WTC11 (cell line): Measurements from ENCODE around the gene ZNF579. TPM values are rescaled to one million over a fixed set of nuclear protein-coding genes. Genes with fewer than 3 reads are reported as not detected.

Source experiments
- ATAC-seq: fragments of 200-7000 bp; cut with Tn5 transposase; 2 replicates; pipeline ENCODE4 v1.10.0; 2021; ENCODE audit warnings: mild to moderate bottlenecking, moderate library complexity
- CTCF ChIA-PET: fragments of 300-600 bp; sonication (Branson Sonifier 250); formaldehyde crosslinking; loops from one replicate; lab custom pipeline; 2021; ENCODE audit warnings: antibody characterized with exemption; lab: Charles Lee
- POLR2A ChIA-PET: fragments of 350-600 bp; sonication (Branson Sonifier 250); formaldehyde crosslinking; loops from one replicate; lab custom pipeline; 2021; ENCODE audit warnings: antibody characterized with exemption; lab: Charles Lee
- DNase-seq: peaks from one replicate; pipeline ENCODE4 v3.0.0; 2021; ENCODE audit warnings: low spot score
- H3K27ac Mint-ChIP-seq: 2 replicates; pipeline ENCODE4 v1.8.0; 2021; ENCODE audit warnings: mixed read lengths
- H3K27me3 Mint-ChIP-seq: 2 replicates; pipeline ENCODE4 v1.8.0; 2021; ENCODE audit warnings: low read depth, mild to moderate bottlenecking, moderate library complexity, mixed read lengths
- H3K36me3 Mint-ChIP-seq: 2 replicates; pipeline ENCODE4 v1.8.0; 2021; ENCODE audit warnings: mixed read lengths
- H3K4me1 Mint-ChIP-seq: 2 replicates; pipeline ENCODE4 v1.8.0; 2022; ENCODE audit warnings: mixed read lengths
- H3K4me3 Mint-ChIP-seq: 2 replicates; pipeline ENCODE4 v1.8.0; 2021; ENCODE audit warnings: mild to moderate bottlenecking, moderate library complexity, mixed read lengths
- H3K9me3 Mint-ChIP-seq: 2 replicates; pipeline ENCODE4 v1.8.0; 2021; ENCODE audit warnings: mixed read lengths
- CBFB ChIP-seq: sonication (generic); formaldehyde crosslinking; IDR thresholded peaks from 2 replicates; pipeline ENCODE4 v1.8.1; 2022; ENCODE audit warnings: mild to moderate bottlenecking, low read depth, missing genetic modification reagents
- CDX4 ChIP-seq: fragments of 250-450 bp; sonication (Bioruptor Pico); IDR thresholded peaks from 2 replicates; pipeline ENCODE4 v1.9.0; 2021; ENCODE audit warnings: moderate library complexity, mild to moderate bottlenecking, inconsistent platforms, borderline replicate concordance
- CREM ChIP-seq: sonication (generic); formaldehyde crosslinking; IDR thresholded peaks from 2 replicates; pipeline ENCODE4 v1.8.1; 2022; ENCODE audit warnings: mild to moderate bottlenecking, missing genetic modification reagents, moderate library complexity
- E2F1 ChIP-seq: sonication (generic); formaldehyde crosslinking; IDR thresholded peaks from 2 replicates; pipeline ENCODE4 v1.8.0; 2022; ENCODE audit warnings: mild to moderate bottlenecking, missing genetic modification reagents
- EMX1 ChIP-seq: fragments of 250-450 bp; sonication (Bioruptor Pico); IDR thresholded peaks from 2 replicates; pipeline ENCODE4 v1.8.0; 2021; ENCODE audit warnings: mild to moderate bottlenecking
- ESRRA ChIP-seq: sonication (generic); formaldehyde crosslinking; IDR thresholded peaks from 2 replicates; pipeline ENCODE4 v1.8.1; 2022; ENCODE audit warnings: mild to moderate bottlenecking, missing genetic modification reagents, borderline replicate concordance
- FOXJ3 ChIP-seq: sonication (generic); formaldehyde crosslinking; IDR thresholded peaks from 2 replicates; pipeline ENCODE4 v1.9.0; 2021; ENCODE audit warnings: missing genetic modification reagents, mild to moderate bottlenecking, borderline replicate concordance
- GRHL2 ChIP-seq: fragments of 250-450 bp; sonication (Bioruptor Pico); IDR thresholded peaks from 2 replicates; pipeline ENCODE4 v1.8.0; 2022; ENCODE audit warnings: mild to moderate bottlenecking, moderate library complexity; ENCODE audit not compliant: insufficient replicate concordance, severe bottlenecking
- HMGA2 ChIP-seq: fragments of 250-450 bp; sonication (Bioruptor Pico); IDR thresholded peaks from 2 replicates; pipeline ENCODE4 v1.4.0; 2021; ENCODE audit warnings: mild to moderate bottlenecking, moderate library complexity
- IRF1 ChIP-seq: sonication (generic); formaldehyde crosslinking; IDR thresholded peaks from 2 replicates; pipeline ENCODE4 v1.8.0; 2023; ENCODE audit warnings: missing genetic modification reagents
- IRF2 ChIP-seq: sonication (generic); formaldehyde crosslinking; IDR thresholded peaks from 2 replicates; pipeline ENCODE4 v1.8.0; 2022; ENCODE audit warnings: low read depth, missing genetic modification reagents, borderline replicate concordance
- MAX ChIP-seq: sonication (generic); formaldehyde crosslinking; IDR thresholded peaks from 2 replicates; pipeline ENCODE4 v1.8.0; 2022; ENCODE audit warnings: mild to moderate bottlenecking, missing genetic modification reagents
- MXD4 ChIP-seq: fragments of 250-450 bp; sonication (Bioruptor Pico); IDR thresholded peaks from 2 replicates; pipeline ENCODE4 v1.8.0; 2021; ENCODE audit warnings: mild to moderate bottlenecking, moderate library complexity, borderline replicate concordance
- NFE2L1 ChIP-seq: sonication (generic); formaldehyde crosslinking; IDR thresholded peaks from 2 replicates; pipeline ENCODE4 v1.8.1; 2023; ENCODE audit warnings: missing genetic modification reagents
- RELA ChIP-seq: sonication (generic); formaldehyde crosslinking; IDR thresholded peaks from 2 replicates; pipeline ENCODE4 v1.8.1; 2022; ENCODE audit warnings: missing genetic modification reagents, mild to moderate bottlenecking, borderline replicate concordance
- SOX15 ChIP-seq: fragments of 250-450 bp; sonication (Bioruptor Pico); IDR thresholded peaks from 2 replicates; pipeline ENCODE4 v1.9.0; 2021; ENCODE audit warnings: mild to moderate bottlenecking
- USF1 ChIP-seq: sonication (generic); formaldehyde crosslinking; IDR thresholded peaks from 2 replicates; pipeline ENCODE4 v1.8.0; 2022; ENCODE audit warnings: mild to moderate bottlenecking, missing genetic modification reagents
- ZBTB21 ChIP-seq: sonication (generic); formaldehyde crosslinking; IDR thresholded peaks from 2 replicates; pipeline ENCODE4 v1.8.1; 2023; ENCODE audit warnings: mild to moderate bottlenecking, missing genetic modification reagents, borderline replicate concordance
- ZNF121 ChIP-seq: sonication (generic); formaldehyde crosslinking; IDR thresholded peaks from 2 replicates; pipeline ENCODE4 v1.8.0; 2023; ENCODE audit warnings: missing genetic modification reagents
- ZNF219 ChIP-seq: sonication (generic); formaldehyde crosslinking; IDR thresholded peaks from 2 replicates; pipeline ENCODE4 v1.8.0; 2023; ENCODE audit warnings: missing genetic modification reagents, mild to moderate bottlenecking, borderline replicate concordance
- ZNF232 ChIP-seq: sonication (generic); formaldehyde crosslinking; IDR thresholded peaks from 2 replicates; pipeline ENCODE4 v1.8.0; 2022; ENCODE audit warnings: mild to moderate bottlenecking, missing genetic modification reagents
- ZNF396 ChIP-seq: fragments of 250-450 bp; sonication (Bioruptor Pico); IDR thresholded peaks from 2 replicates; pipeline ENCODE4 v1.8.0; 2021; ENCODE audit warnings: mild to moderate bottlenecking, moderate library complexity, borderline replicate concordance
- total RNA-seq: library from RNA; stranded (reverse); gene quantifications from 3 replicates; pipeline ENCODE4 v1.2.3, GENCODE V29; 2021

ZNF579 gene
- total RNA-seq, 1 experiment from 2014 or later: 30.0 TPM

- TF ChIP-seq EMX1 (CRISPR knock-in tag): no peak
- TF ChIP-seq HMGA2 (CRISPR knock-in tag): no peak
- TF ChIP-seq ESRRA (CRISPR knock-in tag): no peak
- no peak for TF ChIP-seq ZNF396 (CRISPR knock-in tag)
- TF ChIP-seq CBFB (CRISPR knock-in tag): no peak
- no peak for TF ChIP-seq CREM (CRISPR knock-in tag)
- no peak for TF ChIP-seq IRF2
- TF ChIP-seq MXD4: no peak
- no peak for TF ChIP-seq ZNF232
- Mint-ChIP-seq H3K4me3 (no peak overlapping the region), H3K27me3 (peaks cover 5% of the 10 kb centered on the region), H3K9me3 (no peaks in the 10 kb centered on the region), H3K27ac (no peak overlapping the region), H3K4me1 (peaks cover 21% of the 10 kb centered on the region), H3K36me3 (peaks cover 23% of the 10 kb centered on the region)
- POLR2A ChIA-PET: interaction anchor here (0.6 kb wide), 1 partner anchor 1118 kb away, joined by 3 read pairs; no protein-coding TSS in a partner anchor
- no peak for ATAC-seq
- CTCF ChIA-PET: interaction anchor here (2.3 kb wide), 1 partner anchor 10 kb away, joined by 13 read pairs; the partner anchor contains the start of gene ZNF865
- no peak for DNase-seq
Observed at GRCh38 chr19:55596304-55596703, 15.7 kb upstream of the ZNF579 start.

GRCh38 chr19:55594996-55595545 lies 14.4 kb upstream of the ZNF579 start:
- TF ChIP-seq USF1 (no peak), ZBTB21 (CRISPR knock-in tag) (no peak), FOXJ3 (CRISPR knock-in tag) (no peak), CBFB (CRISPR knock-in tag) (no peak), E2F1 (CRISPR knock-in tag) (no peak), ZNF219 (CRISPR knock-in tag) (no peak), NFE2L1 (no peak), SOX15 (CRISPR knock-in tag) (no peak), CDX4 (CRISPR knock-in tag) (no peak), MAX (CRISPR knock-in tag) (no peak), MXD4 (no peak), ZNF232 (no peak), RELA (CRISPR knock-in tag) (no peak), GRHL2 (CRISPR knock-in tag) (no peak), ZNF121 (CRISPR knock-in tag) (no peak), IRF1 (CRISPR knock-in tag) (no peak)
- peaks cover 25% of the 10 kb centered on the region for H3K4me1 Mint-ChIP-seq
- H3K36me3 Mint-ChIP-seq: peaks cover 23% of the 10 kb centered on the region
- ChIA-PET CTCF (no interaction called here), POLR2A (no interaction called here)
- H3K4me3 Mint-ChIP-seq: no peak overlapping the region
- peaks cover 5% of the 10 kb centered on the region for H3K27me3 Mint-ChIP-seq
- ATAC-seq: no peak
- H3K27ac Mint-ChIP-seq: peak overlapping the region; percentile 12; the same call in 1 of the 2 replicates
- H3K9me3 Mint-ChIP-seq: no peaks in the 10 kb centered on the region
- no peak for DNase-seq
